HL-60 (cell line): ENCODE data around the gene TBX2.

Experiments used
- DNase-seq, 2 experiments: peaks; one replicate each; pipeline ENCODE4 v3.0.0-alpha.2; 2010 to 2020; ENCODE audit warnings: low read depth in 1 of 2, low spot score in 1 of 2
- H3K27ac ChIP-seq: fragments of 250-450 bp; sonication (Bioruptor Pico); replicated peaks from 2 replicates; pipeline ENCODE4 v1.5.1; 2020; ENCODE audit warnings: mild to moderate bottlenecking, moderate library complexity
- H3K27me3 ChIP-seq: fragments of 250-450 bp; sonication (Bioruptor Pico); 2 replicates; pipeline ENCODE4 v1.5.1; 2021; ENCODE audit warnings: mild to moderate bottlenecking, moderate library complexity; ENCODE audit not compliant: insufficient read depth, poor library complexity, severe bottlenecking
- H3K4me3 ChIP-seq: replicated peaks from 2 replicates; pipeline ENCODE4 v1.5.1; 2011; ENCODE audit warnings: mild to moderate bottlenecking, control low read depth, low read length; ENCODE audit not compliant: insufficient read depth
- CTCF ChIP-seq: IDR thresholded peaks from one replicate; pipeline ENCODE4 v1.5.1; 2011; ENCODE audit warnings: low read length, control low read depth, inconsistent platforms; ENCODE audit not compliant: insufficient read depth
- GABPA ChIP-seq: IDR thresholded peaks from 2 replicates; pipeline ENCODE4 v1.6.1; 2012; ENCODE audit warnings: low read depth
- POLR2AphosphoS5 ChIP-seq: IDR thresholded peaks from 2 replicates; pipeline ENCODE4 v1.6.1; 2012; ENCODE audit warnings: low read depth
- SPI1 ChIP-seq: IDR thresholded peaks from 2 replicates; pipeline ENCODE4 v1.6.1; 2012; ENCODE audit warnings: low read depth, mild to moderate bottlenecking, borderline replicate concordance
- TF ChIP-seq, protein P1 (sequence below): IDR thresholded peaks from 2 replicates; pipeline ENCODE4 v1.6.1; 2012; ENCODE audit warnings: low read depth; ENCODE audit not compliant: insufficient replicate concordance

TBX2 gene

GRCh38 chr17:61380836-61381525 is 18.7 kb upstream of the TBX2 start:
- TF ChIP-seq CTCF = no peak
- no peak for TF ChIP-seq GABPA
- TF ChIP-seq, protein P1, sequence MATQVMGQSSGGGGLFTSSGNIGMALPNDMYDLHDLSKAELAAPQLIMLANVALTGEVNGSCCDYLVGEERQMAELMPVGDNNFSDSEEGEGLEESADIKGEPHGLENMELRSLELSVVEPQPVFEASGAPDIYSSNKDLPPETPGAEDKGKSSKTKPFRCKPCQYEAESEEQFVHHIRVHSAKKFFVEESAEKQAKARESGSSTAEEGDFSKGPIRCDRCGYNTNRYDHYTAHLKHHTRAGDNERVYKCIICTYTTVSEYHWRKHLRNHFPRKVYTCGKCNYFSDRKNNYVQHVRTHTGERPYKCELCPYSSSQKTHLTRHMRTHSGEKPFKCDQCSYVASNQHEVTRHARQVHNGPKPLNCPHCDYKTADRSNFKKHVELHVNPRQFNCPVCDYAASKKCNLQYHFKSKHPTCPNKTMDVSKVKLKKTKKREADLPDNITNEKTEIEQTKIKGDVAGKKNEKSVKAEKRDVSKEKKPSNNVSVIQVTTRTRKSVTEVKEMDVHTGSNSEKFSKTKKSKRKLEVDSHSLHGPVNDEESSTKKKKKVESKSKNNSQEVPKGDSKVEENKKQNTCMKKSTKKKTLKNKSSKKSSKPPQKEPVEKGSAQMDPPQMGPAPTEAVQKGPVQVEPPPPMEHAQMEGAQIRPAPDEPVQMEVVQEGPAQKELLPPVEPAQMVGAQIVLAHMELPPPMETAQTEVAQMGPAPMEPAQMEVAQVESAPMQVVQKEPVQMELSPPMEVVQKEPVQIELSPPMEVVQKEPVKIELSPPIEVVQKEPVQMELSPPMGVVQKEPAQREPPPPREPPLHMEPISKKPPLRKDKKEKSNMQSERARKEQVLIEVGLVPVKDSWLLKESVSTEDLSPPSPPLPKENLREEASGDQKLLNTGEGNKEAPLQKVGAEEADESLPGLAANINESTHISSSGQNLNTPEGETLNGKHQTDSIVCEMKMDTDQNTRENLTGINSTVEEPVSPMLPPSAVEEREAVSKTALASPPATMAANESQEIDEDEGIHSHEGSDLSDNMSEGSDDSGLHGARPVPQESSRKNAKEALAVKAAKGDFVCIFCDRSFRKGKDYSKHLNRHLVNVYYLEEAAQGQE = no peak
- TF ChIP-seq SPI1 = no peak
- TF ChIP-seq POLR2AphosphoS5 = no peak
- no peak overlapping the region for H3K4me3 ChIP-seq
- H3K27me3 ChIP-seq = no peaks in the 10 kb centered on the region
- no peak for DNase-seq
- H3K27ac ChIP-seq = no peak overlapping the region

DNA sequence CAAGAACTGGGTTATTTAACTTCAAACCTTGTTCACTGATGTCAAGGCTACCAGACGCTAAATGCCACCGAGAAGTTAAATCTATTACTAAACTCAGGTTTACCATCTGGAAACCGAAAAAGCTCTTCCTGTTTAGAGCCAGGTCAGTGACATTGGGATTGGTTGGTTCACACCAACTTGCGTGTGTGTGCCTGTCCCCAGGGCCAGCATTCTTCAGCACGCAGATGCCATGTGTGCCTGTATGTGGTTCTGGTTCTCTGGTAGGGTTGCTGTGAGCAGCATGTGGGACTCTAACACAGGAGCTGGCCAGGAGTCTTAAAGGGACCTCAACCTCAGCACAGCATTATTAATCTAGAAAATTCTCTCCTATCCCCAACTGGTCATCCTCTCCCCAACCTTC is 18.1 kb upstream of the TBX2 start:
- Histone ChIP-seq H3K27me3 (no peaks in the 10 kb centered on the region), H3K27ac (no peak overlapping the region), H3K4me3 (no peak overlapping the region)
- TF ChIP-seq POLR2AphosphoS5 = no peak
- no peak for TF ChIP-seq GABPA
- TF ChIP-seq CTCF = no peak
- TF ChIP-seq, protein P1 = no peak
- DNase-seq = no peak

- no peaks in the 10 kb centered on the region for H3K27me3 ChIP-seq
- no peak for DNase-seq
- TF ChIP-seq POLR2AphosphoS5 = no peak
- TF ChIP-seq, protein P1 = no peak
- no peak for TF ChIP-seq SPI1
- TF ChIP-seq GABPA = no peak
- no peak for TF ChIP-seq CTCF
- no peak overlapping the region for H3K4me3 ChIP-seq
- H3K27ac ChIP-seq = no peak overlapping the region
These were observed 16.6 kb upstream of the TBX2 start for GRCh38 chr17:61382796-61383688.
